HepG2 (cell line): ENCODE results near the gene INF2. TPM values are rescaled to one million over a fixed set of nuclear protein-coding genes. Genes with fewer than 3 reads are reported as not detected.

Source experiments
- AKAP8 ChIP-seq: sonication (generic); formaldehyde crosslinking; IDR thresholded peaks from 2 replicates; pipeline ENCODE4 v1.5.1; 2020; ENCODE audit warnings: mild to moderate bottlenecking, missing genetic modification reagents
- CBX5 ChIP-seq: sonication (generic); formaldehyde crosslinking; IDR thresholded peaks from 2 replicates; pipeline ENCODE4 v1.4.0; 2020; ENCODE audit warnings: missing genetic modification reagents, borderline replicate concordance
- CREM ChIP-seq, 2 experiments: sonication (generic) in 1 of 2; formaldehyde crosslinking in 1 of 2; IDR thresholded peaks; 2 replicates each; pipeline versions ENCODE4 v1.4.0 to v1.6.1; 2016 to 2020; ENCODE audit warnings: antibody characterized with exemption in 1 of 2, mild to moderate bottlenecking in 1 of 2, missing genetic modification reagents in 1 of 2
- KMT2B ChIP-seq: IDR thresholded peaks from 2 replicates; pipeline ENCODE4 v1.6.1; 2016; ENCODE audit warnings: missing genetic modification reagents, missing compliant biosample characterization
- MXD4 ChIP-seq: IDR thresholded peaks from 2 replicates; pipeline ENCODE4 v1.6.1; 2016; ENCODE audit warnings: mild to moderate bottlenecking, missing biosample characterization, missing genetic modification reagents
- TBP ChIP-seq: sonication (generic); formaldehyde crosslinking; IDR thresholded peaks from 2 replicates; pipeline ENCODE4 v1.5.0; 2020; ENCODE audit warnings: missing genetic modification reagents
- TCF7L2 ChIP-seq: IDR thresholded peaks from 2 replicates; pipeline ENCODE4 v1.6.1; 2011; ENCODE audit warnings: mild to moderate bottlenecking, low read depth, low read length, moderate library complexity
- ZNF138 ChIP-seq: sonication (generic); formaldehyde crosslinking; IDR thresholded peaks from 2 replicates; pipeline ENCODE4 v1.5.0; 2020; ENCODE audit warnings: mild to moderate bottlenecking, low read depth, missing genetic modification reagents
- ZNF512 ChIP-seq: sonication (generic); formaldehyde crosslinking; IDR thresholded peaks from 2 replicates; pipeline ENCODE4 v1.4.0; 2020; ENCODE audit warnings: mild to moderate bottlenecking, missing genetic modification reagents
- polyA plus RNA-seq, 8 experiments: library from polyadenylated mRNA; depleted of rRNA in 3 of 8; stranded (reverse) in 7 of 8; unstranded in 1 of 8; fragments of >200 nt; fragmentation: Illumina TruSeq in 4 of 8; extraction: Trizol in 4 of 8; gene quantifications; 2 replicates each; pipeline versions ENCODE4 v1.2.1 to v1.2.3, GENCODE V29; 2011 to 2016; ENCODE audit warnings: low read depth in 4 of 8, missing spikeins in 1 of 8, mixed read lengths in 1 of 8; ENCODE audit not compliant: insufficient read depth in 1 of 8
- total RNA-seq, 5 experiments: library from RNA; depleted of rRNA; stranded (reverse); fragments of >200 nt; fragmentation: Illumina TruSeq; extraction: Trizol; gene quantifications; 2 replicates each; pipeline ENCODE4 v1.2.3, GENCODE V29; 2016; ENCODE audit warnings: low read depth in 1 of 5
- TF ChIP-seq, protein P1 (sequence below): sonication (generic); formaldehyde crosslinking; IDR thresholded peaks from 2 replicates; pipeline ENCODE4 v1.5.0; 2020; ENCODE audit warnings: mild to moderate bottlenecking, missing genetic modification reagents, borderline replicate concordance
- TF ChIP-seq, protein P2 (sequence below): sonication (generic); formaldehyde crosslinking; IDR thresholded peaks from 2 replicates; pipeline ENCODE4 v1.4.0; 2020; ENCODE audit warnings: mild to moderate bottlenecking, missing genetic modification reagents

Gene INF2
- total and polyA plus RNA-seq, 2 of the 13 experiments (the other 11 are each of a cell fraction or from before 2014, with no cell fraction given), result 16.4 to 26.4 TPM

DNA sequence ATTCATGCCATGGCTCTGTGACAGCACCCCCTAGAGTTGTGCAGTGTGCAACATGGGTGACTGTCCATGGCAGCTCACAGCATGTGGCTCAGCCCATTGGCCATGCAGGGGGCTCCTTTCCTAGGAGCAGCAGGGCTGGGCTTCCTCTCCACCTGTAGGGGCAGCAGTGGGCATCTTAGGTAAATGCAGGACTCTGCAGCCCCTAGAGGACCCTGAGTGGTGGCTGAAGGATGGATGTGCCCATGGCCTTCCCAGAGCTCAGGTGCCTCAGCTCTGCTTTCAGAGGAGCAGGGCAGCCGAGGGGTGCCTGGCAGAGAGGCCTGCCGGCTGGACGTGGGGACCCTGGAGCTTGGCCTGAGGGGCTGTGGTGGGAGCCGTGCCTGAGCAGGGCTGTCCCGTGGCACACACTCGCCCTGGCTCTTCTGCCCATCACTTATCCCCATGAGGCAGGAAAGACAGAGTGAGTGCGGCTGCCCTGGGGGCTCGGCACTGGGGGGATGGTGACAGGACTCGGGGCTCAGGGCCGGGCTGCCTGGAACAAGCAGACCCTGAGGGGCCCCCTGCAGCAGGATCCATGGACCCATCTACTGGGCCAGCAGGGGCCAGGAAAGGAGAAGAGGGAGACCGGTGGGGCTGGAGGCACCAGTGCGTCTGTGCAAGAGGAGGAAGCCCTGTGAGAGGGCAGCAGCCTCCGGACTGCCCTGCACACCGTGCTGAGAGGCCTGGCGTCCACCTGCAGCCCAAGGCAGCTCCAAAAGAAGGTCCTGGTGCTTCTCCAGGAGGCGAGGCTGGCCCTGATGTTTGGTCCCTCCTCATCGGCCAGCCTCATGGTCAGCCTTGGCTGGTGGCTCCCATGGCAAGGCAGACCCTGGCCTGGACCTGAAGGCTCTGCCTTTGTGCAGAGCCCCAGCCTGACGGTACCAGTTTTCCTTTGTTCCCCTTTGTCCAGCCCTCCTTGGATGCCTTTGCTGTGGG lies 42.2 kb downstream of the INF2 start (continued):
- TF ChIP-seq, protein P1, sequence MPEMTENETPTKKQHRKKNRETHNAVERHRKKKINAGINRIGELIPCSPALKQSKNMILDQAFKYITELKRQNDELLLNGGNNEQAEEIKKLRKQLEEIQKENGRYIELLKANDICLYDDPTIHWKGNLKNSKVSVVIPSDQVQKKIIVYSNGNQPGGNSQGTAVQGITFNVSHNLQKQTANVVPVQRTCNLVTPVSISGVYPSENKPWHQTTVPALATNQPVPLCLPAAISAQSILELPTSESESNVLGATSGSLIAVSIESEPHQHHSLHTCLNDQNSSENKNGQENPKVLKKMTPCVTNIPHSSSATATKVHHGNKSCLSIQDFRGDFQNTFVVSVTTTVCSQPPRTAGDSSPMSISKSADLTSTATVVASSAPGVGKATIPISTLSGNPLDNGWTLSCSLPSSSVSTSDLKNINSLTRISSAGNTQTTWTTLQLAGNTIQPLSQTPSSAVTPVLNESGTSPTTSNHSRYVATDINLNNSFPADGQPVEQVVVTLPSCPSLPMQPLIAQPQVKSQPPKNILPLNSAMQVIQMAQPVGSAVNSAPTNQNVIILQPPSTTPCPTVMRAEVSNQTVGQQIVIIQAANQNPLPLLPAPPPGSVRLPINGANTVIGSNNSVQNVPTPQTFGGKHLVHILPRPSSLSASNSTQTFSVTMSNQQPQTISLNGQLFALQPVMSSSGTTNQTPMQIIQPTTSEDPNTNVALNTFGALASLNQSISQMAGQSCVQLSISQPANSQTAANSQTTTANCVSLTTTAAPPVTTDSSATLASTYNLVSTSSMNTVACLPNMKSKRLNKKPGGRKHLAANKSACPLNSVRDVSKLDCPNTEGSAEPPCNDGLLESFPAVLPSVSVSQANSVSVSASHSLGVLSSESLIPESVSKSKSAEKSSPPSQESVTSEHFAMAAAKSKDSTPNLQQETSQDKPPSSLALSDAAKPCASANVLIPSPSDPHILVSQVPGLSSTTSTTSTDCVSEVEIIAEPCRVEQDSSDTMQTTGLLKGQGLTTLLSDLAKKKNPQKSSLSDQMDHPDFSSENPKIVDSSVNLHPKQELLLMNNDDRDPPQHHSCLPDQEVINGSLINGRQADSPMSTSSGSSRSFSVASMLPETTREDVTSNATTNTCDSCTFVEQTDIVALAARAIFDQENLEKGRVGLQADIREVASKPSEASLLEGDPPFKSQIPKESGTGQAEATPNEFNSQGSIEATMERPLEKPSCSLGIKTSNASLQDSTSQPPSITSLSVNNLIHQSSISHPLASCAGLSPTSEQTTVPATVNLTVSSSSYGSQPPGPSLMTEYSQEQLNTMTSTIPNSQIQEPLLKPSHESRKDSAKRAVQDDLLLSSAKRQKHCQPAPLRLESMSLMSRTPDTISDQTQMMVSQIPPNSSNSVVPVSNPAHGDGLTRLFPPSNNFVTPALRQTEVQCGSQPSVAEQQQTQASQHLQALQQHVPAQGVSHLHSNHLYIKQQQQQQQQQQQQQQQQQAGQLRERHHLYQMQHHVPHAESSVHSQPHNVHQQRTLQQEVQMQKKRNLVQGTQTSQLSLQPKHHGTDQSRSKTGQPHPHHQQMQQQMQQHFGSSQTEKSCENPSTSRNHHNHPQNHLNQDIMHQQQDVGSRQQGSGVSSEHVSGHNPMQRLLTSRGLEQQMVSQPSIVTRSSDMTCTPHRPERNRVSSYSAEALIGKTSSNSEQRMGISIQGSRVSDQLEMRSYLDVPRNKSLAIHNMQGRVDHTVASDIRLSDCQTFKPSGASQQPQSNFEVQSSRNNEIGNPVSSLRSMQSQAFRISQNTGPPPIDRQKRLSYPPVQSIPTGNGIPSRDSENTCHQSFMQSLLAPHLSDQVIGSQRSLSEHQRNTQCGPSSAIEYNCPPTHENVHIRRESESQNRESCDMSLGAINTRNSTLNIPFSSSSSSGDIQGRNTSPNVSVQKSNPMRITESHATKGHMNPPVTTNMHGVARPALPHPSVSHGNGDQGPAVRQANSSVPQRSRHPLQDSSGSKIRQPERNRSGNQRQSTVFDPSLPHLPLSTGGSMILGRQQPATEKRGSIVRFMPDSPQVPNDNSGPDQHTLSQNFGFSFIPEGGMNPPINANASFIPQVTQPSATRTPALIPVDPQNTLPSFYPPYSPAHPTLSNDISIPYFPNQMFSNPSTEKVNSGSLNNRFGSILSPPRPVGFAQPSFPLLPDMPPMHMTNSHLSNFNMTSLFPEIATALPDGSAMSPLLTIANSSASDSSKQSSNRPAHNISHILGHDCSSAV (CRISPR knock-in tag), result no peak
- TF ChIP-seq CBX5 (CRISPR knock-in tag) (peak; percentile 42; the same call in 1 of the 2 replicates), AKAP8 (CRISPR knock-in tag) (peak; percentile 85), TBP (CRISPR knock-in tag) (no peak), ZNF512 (no peak), ZNF138 (no peak), MXD4 (CRISPR knock-in tag) (no peak), KMT2B (CRISPR knock-in tag) (no peak), TCF7L2 (no peak), CREM (IDR thresholded peaks at IDR 0.05) (no peak), CREM (CRISPR knock-in tag; IDR thresholded peaks at IDR 0.05) (no peak)
- TF ChIP-seq, protein P2, sequence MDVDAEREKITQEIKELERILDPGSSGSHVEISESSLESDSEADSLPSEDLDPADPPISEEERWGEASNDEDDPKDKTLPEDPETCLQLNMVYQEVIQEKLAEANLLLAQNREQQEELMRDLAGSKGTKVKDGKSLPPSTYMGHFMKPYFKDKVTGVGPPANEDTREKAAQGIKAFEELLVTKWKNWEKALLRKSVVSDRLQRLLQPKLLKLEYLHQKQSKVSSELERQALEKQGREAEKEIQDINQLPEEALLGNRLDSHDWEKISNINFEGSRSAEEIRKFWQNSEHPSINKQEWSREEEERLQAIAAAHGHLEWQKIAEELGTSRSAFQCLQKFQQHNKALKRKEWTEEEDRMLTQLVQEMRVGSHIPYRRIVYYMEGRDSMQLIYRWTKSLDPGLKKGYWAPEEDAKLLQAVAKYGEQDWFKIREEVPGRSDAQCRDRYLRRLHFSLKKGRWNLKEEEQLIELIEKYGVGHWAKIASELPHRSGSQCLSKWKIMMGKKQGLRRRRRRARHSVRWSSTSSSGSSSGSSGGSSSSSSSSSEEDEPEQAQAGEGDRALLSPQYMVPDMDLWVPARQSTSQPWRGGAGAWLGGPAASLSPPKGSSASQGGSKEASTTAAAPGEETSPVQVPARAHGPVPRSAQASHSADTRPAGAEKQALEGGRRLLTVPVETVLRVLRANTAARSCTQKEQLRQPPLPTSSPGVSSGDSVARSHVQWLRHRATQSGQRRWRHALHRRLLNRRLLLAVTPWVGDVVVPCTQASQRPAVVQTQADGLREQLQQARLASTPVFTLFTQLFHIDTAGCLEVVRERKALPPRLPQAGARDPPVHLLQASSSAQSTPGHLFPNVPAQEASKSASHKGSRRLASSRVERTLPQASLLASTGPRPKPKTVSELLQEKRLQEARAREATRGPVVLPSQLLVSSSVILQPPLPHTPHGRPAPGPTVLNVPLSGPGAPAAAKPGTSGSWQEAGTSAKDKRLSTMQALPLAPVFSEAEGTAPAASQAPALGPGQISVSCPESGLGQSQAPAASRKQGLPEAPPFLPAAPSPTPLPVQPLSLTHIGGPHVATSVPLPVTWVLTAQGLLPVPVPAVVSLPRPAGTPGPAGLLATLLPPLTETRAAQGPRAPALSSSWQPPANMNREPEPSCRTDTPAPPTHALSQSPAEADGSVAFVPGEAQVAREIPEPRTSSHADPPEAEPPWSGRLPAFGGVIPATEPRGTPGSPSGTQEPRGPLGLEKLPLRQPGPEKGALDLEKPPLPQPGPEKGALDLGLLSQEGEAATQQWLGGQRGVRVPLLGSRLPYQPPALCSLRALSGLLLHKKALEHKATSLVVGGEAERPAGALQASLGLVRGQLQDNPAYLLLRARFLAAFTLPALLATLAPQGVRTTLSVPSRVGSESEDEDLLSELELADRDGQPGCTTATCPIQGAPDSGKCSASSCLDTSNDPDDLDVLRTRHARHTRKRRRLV (CRISPR knock-in tag), result no peak
